ENCODE measurements around the gene TMEM217.
"Not testable (repeated sequence)": the region's sequence is repeated elsewhere in the genome, so short reads cannot be mapped to it uniquely, and the experiment has no call there.

GRCh38 chr6:37180610-37181009 is 77.3 kb downstream of the TMEM217 start:
- TF ChIP-seq EZH2 (IDR thresholded peaks at IDR 0.05; ENCODE audit: borderline replicate concordance, low read length): not testable (repeated sequence)
- TF ChIP-seq, protein P1, sequence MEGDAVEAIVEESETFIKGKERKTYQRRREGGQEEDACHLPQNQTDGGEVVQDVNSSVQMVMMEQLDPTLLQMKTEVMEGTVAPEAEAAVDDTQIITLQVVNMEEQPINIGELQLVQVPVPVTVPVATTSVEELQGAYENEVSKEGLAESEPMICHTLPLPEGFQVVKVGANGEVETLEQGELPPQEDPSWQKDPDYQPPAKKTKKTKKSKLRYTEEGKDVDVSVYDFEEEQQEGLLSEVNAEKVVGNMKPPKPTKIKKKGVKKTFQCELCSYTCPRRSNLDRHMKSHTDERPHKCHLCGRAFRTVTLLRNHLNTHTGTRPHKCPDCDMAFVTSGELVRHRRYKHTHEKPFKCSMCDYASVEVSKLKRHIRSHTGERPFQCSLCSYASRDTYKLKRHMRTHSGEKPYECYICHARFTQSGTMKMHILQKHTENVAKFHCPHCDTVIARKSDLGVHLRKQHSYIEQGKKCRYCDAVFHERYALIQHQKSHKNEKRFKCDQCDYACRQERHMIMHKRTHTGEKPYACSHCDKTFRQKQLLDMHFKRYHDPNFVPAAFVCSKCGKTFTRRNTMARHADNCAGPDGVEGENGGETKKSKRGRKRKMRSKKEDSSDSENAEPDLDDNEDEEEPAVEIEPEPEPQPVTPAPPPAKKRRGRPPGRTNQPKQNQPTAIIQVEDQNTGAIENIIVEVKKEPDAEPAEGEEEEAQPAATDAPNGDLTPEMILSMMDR (IDR thresholded peaks at IDR 0.05; ENCODE audit: low read length): not testable (repeated sequence)

Measured in OCI-LY1 (cell line).